Esophagus squamous epithelium (tissue), 5 donors: ENCODE data around the gene METTL9. TPM values are rescaled to one million over a fixed set of nuclear protein-coding genes. Genes with fewer than 3 reads are reported as not detected.
"Not testable (repeated sequence)": the region's sequence is repeated elsewhere in the genome, so short reads cannot be mapped to it uniquely, and the experiment has no call there.

ENCODE experiments used
- DNase-seq: peaks from one replicate; lab custom pipeline; 2025; lab: John Stamatoyannopoulos, UW
- H3K27ac ChIP-seq, 4 donors: fragments of 200-600 bp; sonication (generic); one replicate each; pipeline ENCODE4 v1.5.1; 2016 to 2019; ENCODE audit warnings: mild to moderate bottlenecking in 1 of 4
- H3K27me3 ChIP-seq, 4 donors: fragments of 200-600 bp; sonication (generic); 1 replicate in 3 of 4; 2 replicates in 1 of 4; pipeline versions ENCODE4 v1.5.1 to v1.6.0; 2017 to 2021; ENCODE audit warnings: antibody characterized with exemption in 1 of 4
- H3K36me3 ChIP-seq, 3 donors: fragments of 200-600 bp; sonication (generic); one replicate each; pipeline ENCODE4 v1.5.1; 2016 to 2019
- H3K4me1 ChIP-seq, 3 donors: fragments of 200-600 bp; sonication (generic); one replicate each; pipeline ENCODE4 v1.5.1; 2017 to 2019
- H3K4me3 ChIP-seq, 4 donors: fragments of 200-600 bp; sonication (generic); 1 replicate in 3 of 4; 2 replicates in 1 of 4; pipeline ENCODE4 v1.5.1; 2016 to 2019; ENCODE audit warnings: mild to moderate bottlenecking in 2 of 4, moderate library complexity in 1 of 4
- H3K9me3 ChIP-seq, 3 donors: fragments of 200-600 bp; sonication (generic); one replicate each; pipeline ENCODE4 v1.5.1; 2016 to 2019
- CTCF ChIP-seq, 6 experiments: fragments of 450-650 bp in 4 of 6; fragments of 200-600 bp in 2 of 6; sonication (generic) in 2 of 6; IDR thresholded peaks; one replicate each; pipeline ENCODE4 v1.5.1; 2016 to 2019; ENCODE audit warnings: antibody characterized with exemption in 6 of 6, mild to moderate bottlenecking in 4 of 6, moderate library complexity in 4 of 6
- POLR2A ChIP-seq, 4 donors: fragments of 450-650 bp; IDR thresholded peaks; one replicate each; pipeline ENCODE4 v1.6.1; 2017; ENCODE audit warnings: antibody characterized with exemption in 4 of 4, mild to moderate bottlenecking in 4 of 4, moderate library complexity in 3 of 4
- WGBS, 2 donors: methylation state at CpG; one replicate each; pipeline ENCODE4 v1.1.5; 2018; 5-methylcytosine and 5-hydroxymethylcytosine counted together
- intact Hi-C: fragments of 100-400 bp; cut with DNase I; formaldehyde crosslinking; loops from one replicate; pipeline ENCODE4 v1.15.0; 2022
- total RNA-seq, 4 donors: library from RNA; depleted of rRNA; stranded (reverse); fragments of >200 nt; gene quantifications; one replicate each; pipeline ENCODE4 v1.1.0, GENCODE V29; 2016
- donor health status: DM: yes; HTN: yes; CAD: no.

Gene METTL9
- total RNA-seq, 4 donors from 2014 or later = 82.3 to 169 (median 140) TPM

- no peaks in the 10 kb centered on the region for H3K9me3 ChIP-seq
- H3K27ac ChIP-seq = no peak overlapping the region
- peaks cover 8 to 92% (median 8%) of the 10 kb centered on the region in 3 donors for H3K36me3 ChIP-seq
- H3K4me1 ChIP-seq = peaks cover 0 to 27% (median 9%) of the 10 kb centered on the region in 3 donors
- TF ChIP-seq POLR2A (IDR thresholded peaks at IDR 0.05) (no peak), CTCF (IDR thresholded peaks at IDR 0.05) (no peak)
- WGBS, 2 donors = 86 to 100% methylated on average over 1 of the region's 1 CpG
- intact Hi-C loops = no loop called here
- DNase-seq = no peak
- H3K27me3 ChIP-seq = no peaks in the 10 kb centered on the region
- no peak overlapping the region for H3K4me3 ChIP-seq
Observed at GRCh38 chr16:21625026-21625425, 25.6 kb downstream of the METTL9 start.

GRCh38 chr16:21626659-21627277, 27.4 kb downstream of the METTL9 start:
- H3K36me3 ChIP-seq = peaks cover 8 to 81% (median 12%) of the 10 kb centered on the region in 3 donors
- no peak for DNase-seq
- no peaks in the 10 kb centered on the region for H3K9me3 ChIP-seq
- 37 to 49% methylated on average over 6 of the region's 6 CpGs for WGBS, 2 donors
- H3K4me3 ChIP-seq = no peak overlapping the region
- H3K27me3 ChIP-seq = no peaks in the 10 kb centered on the region
- TF ChIP-seq CTCF (IDR thresholded peaks at IDR 0.05) (peak in 1 of 6 experiments; percentile 3), POLR2A (IDR thresholded peaks at IDR 0.05) (no peak)
- intact Hi-C loops = no loop called here
- H3K27ac ChIP-seq = peak overlapping the region; percentile 10 to 55 (median 32)
- H3K4me1 ChIP-seq = peaks cover 6 to 45% (median 19%) of the 10 kb centered on the region in 3 donors

- Histone ChIP-seq H3K4me3 (no peak overlapping the region), H3K27me3 (no peaks in the 10 kb centered on the region), H3K4me1 (peaks cover 6 to 49% (median 19%) of the 10 kb centered on the region in 3 donors), H3K9me3 (no peaks in the 10 kb centered on the region), H3K36me3 (peaks cover 8 to 80% (median 12%) of the 10 kb centered on the region in 3 donors), H3K27ac (peak overlapping the region in 1 of 4 donors; percentile 85)
- TF ChIP-seq POLR2A (IDR thresholded peaks at IDR 0.05) = no peak
- TF ChIP-seq CTCF (IDR thresholded peaks at IDR 0.05) = no peak
- 91 to 95% methylated on average over 5 of the region's 5 CpGs for WGBS, 2 donors
- intact Hi-C loops = no loop called here
- DNase-seq = no peak
Observed at GRCh38 chr16:21628121-21628726, 28.8 kb downstream of the METTL9 start.

GRCh38 chr16:21628772-21629171, 29.4 kb downstream of the METTL9 start:
- peaks cover 8 to 78% (median 12%) of the 10 kb centered on the region in 3 donors for H3K36me3 ChIP-seq
- no peaks in the 10 kb centered on the region for H3K27me3 ChIP-seq
- TF ChIP-seq CTCF (IDR thresholded peaks at IDR 0.05) (no peak), POLR2A (IDR thresholded peaks at IDR 0.05) (no peak)
- H3K4me1 ChIP-seq = peaks cover 6 to 49% (median 19%) of the 10 kb centered on the region in 3 donors
- WGBS, 2 donors = 59 to 82% methylated on average over 5 of the region's 5 CpGs
- intact Hi-C loops = no loop called here
- H3K9me3 ChIP-seq = no peaks in the 10 kb centered on the region
- no peak overlapping the region for H3K4me3 ChIP-seq
- no peak for DNase-seq
- peak overlapping the region in 3 of 4 donors; percentile 27 to 85 (median 31) for H3K27ac ChIP-seq

GRCh38 chr16:21629616-21630539, 30.5 kb downstream of the METTL9 start:
- H3K27me3 ChIP-seq, DNase-seq, H3K4me3 ChIP-seq, H3K9me3 ChIP-seq, intact Hi-C loops: not testable (repeated sequence)
- peaks cover 7 to 78% (median 11%) of the 10 kb centered on the region in 3 donors for H3K36me3 ChIP-seq
- H3K4me1 ChIP-seq = peaks cover 6 to 49% (median 19%) of the 10 kb centered on the region in 3 donors
- WGBS, 2 donors = 89 to 98% methylated on average over 9 to 17 of the region's 37 CpGs
- H3K27ac ChIP-seq = peak overlapping the region; percentile 77 to 85 (median 79)

- WGBS, 2 donors = 30 to 60% methylated on average over 6 of the region's 6 CpGs
- H3K27ac ChIP-seq = peak overlapping the region; percentile 77 to 85 (median 79)
Observed at GRCh38 chr16:21630866-21631265, 31.5 kb downstream of the METTL9 start.

GRCh38 chr16:21631376-21631775, 32.0 kb downstream of the METTL9 start:
- 41 to 52% methylated on average over 8 of the region's 8 CpGs for WGBS, 2 donors
- H3K4me3 ChIP-seq, intact Hi-C loops, DNase-seq, H3K27me3 ChIP-seq, H3K9me3 ChIP-seq: not testable (repeated sequence)
- Histone ChIP-seq H3K4me1 (peaks cover 6 to 42% (median 15%) of the 10 kb centered on the region in 3 donors), H3K27ac (peak overlapping the region in 3 of 4 donors; percentile 77 to 85 (median 79)), H3K36me3 (peaks cover 0 to 78% (median 6%) of the 10 kb centered on the region in 3 donors)

More at GRCh38 chr16:21630866-21631265, 31.5 kb downstream of the METTL9 start:
- Histone ChIP-seq H3K36me3 (peaks cover 0 to 78% (median 6%) of the 10 kb centered on the region in 3 donors), H3K4me1 (peaks cover 6 to 47% (median 19%) of the 10 kb centered on the region in 3 donors)
- intact Hi-C loops, DNase-seq, H3K27me3 ChIP-seq, H3K9me3 ChIP-seq, H3K4me3 ChIP-seq: not testable (repeated sequence)
